GM12892 (cell line): Measurements from ENCODE around the gene KLHL5.

Source experiments
- POLR2A ChIP-seq: IDR thresholded peaks from 2 replicates; pipeline ENCODE4 v1.6.1; 2011; ENCODE audit warnings: low read depth, low read length, control low read depth
- POLR2AphosphoS5 ChIP-seq: IDR thresholded peaks from 2 replicates; pipeline ENCODE4 v1.6.1; 2011; ENCODE audit warnings: low read depth, low read length, control low read depth
- TAF1 ChIP-seq: IDR thresholded peaks from 2 replicates; pipeline ENCODE4 v1.6.1; 2011; ENCODE audit warnings: low read depth, mild to moderate bottlenecking, control low read depth, low read length, borderline replicate concordance

DNA sequence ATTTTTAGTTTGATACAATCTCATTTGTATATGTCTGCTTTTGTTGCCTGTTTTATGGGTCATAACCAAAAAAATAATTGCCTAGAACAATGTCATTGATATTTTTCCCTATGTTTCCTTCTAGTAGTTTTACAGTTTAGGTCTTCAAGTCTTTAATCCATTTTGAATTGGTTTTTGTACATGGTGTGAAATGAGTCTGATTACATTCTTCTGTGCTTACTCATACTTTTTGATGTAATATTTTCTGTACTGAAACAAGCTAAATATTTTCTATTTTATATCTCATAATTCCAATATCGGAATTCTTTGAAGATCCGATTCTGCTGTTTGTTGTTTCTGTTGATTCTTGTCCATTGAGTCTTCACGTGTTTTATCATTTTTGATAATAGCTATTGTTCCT lies 40.4 kb upstream of the KLHL5 start:
- TF ChIP-seq TAF1 (no peak), POLR2A (no peak), POLR2AphosphoS5 (no peak)
